HEK293 (cell line): ENCODE measurements around the gene DNAH9.

ENCODE experiments used
- CTCF ChIA-PET: fragments of 350-600 bp; formaldehyde crosslinking; extraction: SDS; loops from one replicate; lab custom pipeline; 2021; ENCODE audit warnings: antibody characterized with exemption; lab: Yijun Ruan, JAX
- POLR2A ChIA-PET: fragments of 300-600 bp; formaldehyde crosslinking; extraction: SDS; loops from one replicate; lab custom pipeline; 2020; ENCODE audit warnings: antibody characterized with exemption, inconsistent platforms; lab: Yijun Ruan, JAX
- H3K27ac ChIP-seq: fragments of 200-500 bp; sonication (Bioruptor generic); 2 replicates; pipeline ENCODE4 v1.5.1; 2014; ENCODE audit warnings: low read depth, low read length, control low read depth, inconsistent platforms; ENCODE audit errors: extremely low read depth
- H3K36me3 ChIP-seq, 2 experiments: fragments of 200-500 bp in 1 of 2; sonication (Bioruptor generic) in 1 of 2; 1 replicate in 1 of 2; 2 replicates in 1 of 2; pipeline ENCODE4 v1.5.1; 2014 to 2017; ENCODE audit warnings: inconsistent platforms in 2 of 2, low read length in 2 of 2; ENCODE audit not compliant: control insufficient read depth in 2 of 2, insufficient read depth in 1 of 2
- H3K4me1 ChIP-seq: fragments of 200-500 bp; sonication (Bioruptor generic); 2 replicates; pipeline ENCODE4 v1.5.1; 2014; ENCODE audit warnings: mild to moderate bottlenecking, low read length, inconsistent platforms; ENCODE audit not compliant: control insufficient read depth, insufficient read depth
- H3K4me3 ChIP-seq: 2 replicates; pipeline ENCODE4 v1.5.1; 2011; ENCODE audit warnings: low read depth, mild to moderate bottlenecking, control low read depth, low read length, moderate library complexity
- H3K9me3 ChIP-seq: fragments of 200-500 bp; sonication (Bioruptor generic); 2 replicates; pipeline ENCODE4 v1.5.1; 2014; ENCODE audit warnings: low read depth, low read length, inconsistent platforms; ENCODE audit not compliant: control insufficient read depth, insufficient read depth
- AEBP2 ChIP-seq: fragments of 450-650 bp; formaldehyde crosslinking; IDR thresholded peaks from 2 replicates; pipeline ENCODE4 v1.5.1; 2016; ENCODE audit warnings: missing biosample characterization, missing genetic modification characterization, borderline replicate concordance
- INSM2 ChIP-seq: fragments of 450-650 bp; formaldehyde crosslinking; IDR thresholded peaks from 2 replicates; pipeline ENCODE4 v1.5.1; 2016; ENCODE audit warnings: missing biosample characterization, missing genetic modification characterization
- KLF1 ChIP-seq: fragments of 450-650 bp; formaldehyde crosslinking; IDR thresholded peaks from 2 replicates; pipeline ENCODE4 v1.5.1; 2016; ENCODE audit warnings: missing biosample characterization, missing genetic modification characterization
- KLF17 ChIP-seq: fragments of 450-650 bp; formaldehyde crosslinking; IDR thresholded peaks from 2 replicates; pipeline ENCODE4 v1.5.1; 2016; ENCODE audit warnings: missing biosample characterization, missing genetic modification characterization
- PRDM4 ChIP-seq: fragments of 450-650 bp; formaldehyde crosslinking; IDR thresholded peaks from 2 replicates; pipeline ENCODE4 v1.5.1; 2017; ENCODE audit warnings: missing biosample characterization, missing genetic modification characterization
- PRDM6 ChIP-seq: fragments of 450-650 bp; formaldehyde crosslinking; IDR thresholded peaks from 2 replicates; pipeline ENCODE4 v1.5.1; 2017; ENCODE audit warnings: missing biosample characterization, missing genetic modification characterization
- REPIN1 ChIP-seq: fragments of 450-650 bp; formaldehyde crosslinking; IDR thresholded peaks from 2 replicates; pipeline ENCODE4 v1.5.1; 2017; ENCODE audit warnings: missing biosample characterization, missing genetic modification characterization, low read depth
- TSHZ1 ChIP-seq: fragments of 450-650 bp; formaldehyde crosslinking; IDR thresholded peaks from 2 replicates; pipeline ENCODE4 v1.5.1; 2016; ENCODE audit warnings: missing biosample characterization, missing genetic modification characterization, borderline replicate concordance
- ZBTB6 ChIP-seq: fragments of 450-650 bp; formaldehyde crosslinking; IDR thresholded peaks from 2 replicates; pipeline ENCODE4 v1.5.1; 2017; ENCODE audit warnings: missing biosample characterization, missing genetic modification characterization
- ZFP3 ChIP-seq: fragments of 450-650 bp; formaldehyde crosslinking; IDR thresholded peaks from 2 replicates; pipeline ENCODE4 v1.5.1; 2016; ENCODE audit warnings: low read depth, missing biosample characterization, missing genetic modification characterization
- ZIC2 ChIP-seq: fragments of 450-650 bp; formaldehyde crosslinking; IDR thresholded peaks from 2 replicates; pipeline ENCODE4 v1.5.1; 2016; ENCODE audit warnings: missing biosample characterization, missing genetic modification characterization
- ZNF175 ChIP-seq: fragments of 450-650 bp; formaldehyde crosslinking; IDR thresholded peaks from 2 replicates; pipeline ENCODE4 v1.5.1; 2016; ENCODE audit warnings: missing biosample characterization, missing genetic modification characterization
- ZNF184 ChIP-seq: fragments of 450-650 bp; IDR thresholded peaks from 2 replicates; pipeline ENCODE4 v1.5.1; 2018; ENCODE audit warnings: missing biosample characterization, mild to moderate bottlenecking, missing genetic modification characterization
- ZNF19 ChIP-seq: fragments of 450-650 bp; formaldehyde crosslinking; IDR thresholded peaks from 2 replicates; pipeline ENCODE4; 2016; ENCODE audit warnings: missing biosample characterization, missing genetic modification characterization, low read depth
- ZNF2 ChIP-seq: fragments of 450-650 bp; formaldehyde crosslinking; IDR thresholded peaks from 2 replicates; pipeline ENCODE4 v1.5.1; 2016; ENCODE audit warnings: missing biosample characterization, missing genetic modification characterization
- ZNF221 ChIP-seq: fragments of 450-650 bp; formaldehyde crosslinking; IDR thresholded peaks from 2 replicates; pipeline ENCODE4 v1.5.1; 2017; ENCODE audit warnings: missing biosample characterization, missing genetic modification characterization, borderline replicate concordance
- ZNF274 ChIP-seq, 2 experiments: fragments of 200-500 bp in 1 of 2; fragments of 450-650 bp in 1 of 2; sonication (Bioruptor generic) in 1 of 2; formaldehyde crosslinking in 1 of 2; IDR thresholded peaks; 2 replicates each; pipeline versions ENCODE4 v1.5.1 to v1.6.1; 2014 to 2016; ENCODE audit warnings: borderline replicate concordance in 1 of 2, inconsistent platforms in 1 of 2, low read length in 1 of 2, missing biosample characterization in 1 of 2, missing genetic modification characterization in 1 of 2
- ZNF473 ChIP-seq: fragments of 450-650 bp; formaldehyde crosslinking; IDR thresholded peaks from 2 replicates; pipeline ENCODE4 v1.5.1; 2017; ENCODE audit warnings: missing biosample characterization, missing genetic modification characterization
- ZNF596 ChIP-seq: fragments of 450-650 bp; IDR thresholded peaks from 2 replicates; pipeline ENCODE4 v1.5.0; 2018; ENCODE audit warnings: missing biosample characterization, mild to moderate bottlenecking, missing genetic modification characterization, moderate library complexity
- ZNF621 ChIP-seq: fragments of 450-650 bp; formaldehyde crosslinking; IDR thresholded peaks from 2 replicates; pipeline ENCODE4 v1.5.1; 2017; ENCODE audit warnings: missing biosample characterization, missing genetic modification characterization
- ZNF670 ChIP-seq: fragments of 450-650 bp; formaldehyde crosslinking; IDR thresholded peaks from 2 replicates; pipeline ENCODE4 v1.5.1; 2016; ENCODE audit warnings: missing biosample characterization, missing genetic modification characterization, low read depth
- ZNF777 ChIP-seq: fragments of 450-650 bp; formaldehyde crosslinking; IDR thresholded peaks from 2 replicates; pipeline ENCODE4 v1.5.1; 2017; ENCODE audit warnings: missing biosample characterization, missing genetic modification characterization, borderline replicate concordance

The DNAH9 gene

GRCh38 chr17:11642655-11643054 lies 44.4 kb downstream of the DNAH9 start:
- no peak for TF ChIP-seq ZNF221
- TF ChIP-seq ZNF473 = no peak
- no peak for TF ChIP-seq ZNF621
- no peak for TF ChIP-seq PRDM6
- TF ChIP-seq REPIN1 (tag by site-specific recombination) = no peak
- no peak for TF ChIP-seq ZNF175 (tag by site-specific recombination)
- no peak for TF ChIP-seq ZNF2 (tag by site-specific recombination)
- TF ChIP-seq ZBTB6 (tag by site-specific recombination) = no peak
- no peak for TF ChIP-seq ZNF670 (tag by site-specific recombination)
- no peak for TF ChIP-seq KLF1 (tag by site-specific recombination)
- TF ChIP-seq ZNF274 (IDR thresholded peaks at IDR 0.05; ENCODE audit: low read length) = no peak
- TF ChIP-seq ZNF274 (tag by site-specific recombination; IDR thresholded peaks at IDR 0.05; ENCODE audit: borderline replicate concordance) = no peak
- Histone ChIP-seq H3K27ac (no peak overlapping the region), H3K36me3 (no peaks in the 10 kb centered on the region), H3K9me3 (no peaks in the 10 kb centered on the region), H3K4me3 (no peak overlapping the region), H3K4me1 (no peaks in the 10 kb centered on the region)
- ChIA-PET POLR2A (no interaction called here), CTCF (interaction anchor here (0.6 to 1.0 kb wide), 2 partner anchors 100 to 766 kb away, joined by 3 to 4 read pairs; no protein-coding TSS in a partner anchor)

GRCh38 chr17:11643851-11644250 lies 45.6 kb downstream of the DNAH9 start:
- ChIA-PET CTCF (interaction anchor here (0.6 to 2.4 kb wide), 51 partner anchors 8 to 908 kb away, joined by 3 to 18 read pairs (median 4); no protein-coding TSS in a partner anchor), POLR2A (no interaction called here)
- H3K27ac ChIP-seq = no peak overlapping the region
- H3K9me3 ChIP-seq = no peaks in the 10 kb centered on the region
- H3K4me1 ChIP-seq = no peaks in the 10 kb centered on the region
- H3K36me3 ChIP-seq = no peaks in the 10 kb centered on the region
- H3K4me3 ChIP-seq = no peak overlapping the region
- TF ChIP-seq AEBP2 = no peak
- TF ChIP-seq ZNF19 (tag by site-specific recombination) = no peak
- no peak for TF ChIP-seq KLF17 (tag by site-specific recombination)
- no peak for TF ChIP-seq INSM2 (tag by site-specific recombination)
- no peak for TF ChIP-seq ZIC2
- no peak for TF ChIP-seq ZFP3 (tag by site-specific recombination)
- TF ChIP-seq ZNF777 = no peak
- TF ChIP-seq TSHZ1 (tag by site-specific recombination) = no peak
- no peak for TF ChIP-seq ZNF596 (tag by site-specific recombination)
- TF ChIP-seq ZNF184 (tag by site-specific recombination) = no peak
- no peak for TF ChIP-seq PRDM4
